Skeletal muscle cell (primary cell): ENCODE results near the gene JAG2.

Experiments used
- DNase-seq: peaks from one replicate; pipeline ENCODE4 v3.0.0-alpha.2; 2010; ENCODE audit warnings: low read depth
- H3K4me3 ChIP-seq: 2 replicates; pipeline ENCODE4 v1.5.1; 2011; ENCODE audit warnings: low read depth, mild to moderate bottlenecking, control low read depth, low read length, moderate library complexity

The JAG2 gene

DNA sequence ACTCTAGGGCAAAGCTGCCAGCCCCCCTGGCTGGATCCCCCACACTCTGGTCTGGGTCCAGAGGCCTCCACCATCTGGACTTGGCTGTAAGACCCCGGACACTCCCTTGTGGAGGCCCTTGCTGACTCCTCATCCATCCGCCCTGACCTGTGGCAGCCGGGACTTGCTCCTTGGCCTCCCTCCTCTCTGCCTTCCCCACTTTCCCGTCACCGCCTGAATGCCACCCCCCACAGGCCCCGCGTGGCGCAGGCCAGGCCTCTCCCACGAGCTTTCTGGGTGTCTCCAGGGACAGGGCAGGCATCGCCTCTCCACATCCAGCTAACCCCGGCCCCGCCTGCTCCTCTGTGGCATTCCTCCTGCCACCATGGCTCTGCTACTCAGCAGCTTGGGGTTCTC lies 14.1 kb downstream of the JAG2 start:
- DNase-seq = no peak
- H3K4me3 ChIP-seq = no peak overlapping the region

DNA sequence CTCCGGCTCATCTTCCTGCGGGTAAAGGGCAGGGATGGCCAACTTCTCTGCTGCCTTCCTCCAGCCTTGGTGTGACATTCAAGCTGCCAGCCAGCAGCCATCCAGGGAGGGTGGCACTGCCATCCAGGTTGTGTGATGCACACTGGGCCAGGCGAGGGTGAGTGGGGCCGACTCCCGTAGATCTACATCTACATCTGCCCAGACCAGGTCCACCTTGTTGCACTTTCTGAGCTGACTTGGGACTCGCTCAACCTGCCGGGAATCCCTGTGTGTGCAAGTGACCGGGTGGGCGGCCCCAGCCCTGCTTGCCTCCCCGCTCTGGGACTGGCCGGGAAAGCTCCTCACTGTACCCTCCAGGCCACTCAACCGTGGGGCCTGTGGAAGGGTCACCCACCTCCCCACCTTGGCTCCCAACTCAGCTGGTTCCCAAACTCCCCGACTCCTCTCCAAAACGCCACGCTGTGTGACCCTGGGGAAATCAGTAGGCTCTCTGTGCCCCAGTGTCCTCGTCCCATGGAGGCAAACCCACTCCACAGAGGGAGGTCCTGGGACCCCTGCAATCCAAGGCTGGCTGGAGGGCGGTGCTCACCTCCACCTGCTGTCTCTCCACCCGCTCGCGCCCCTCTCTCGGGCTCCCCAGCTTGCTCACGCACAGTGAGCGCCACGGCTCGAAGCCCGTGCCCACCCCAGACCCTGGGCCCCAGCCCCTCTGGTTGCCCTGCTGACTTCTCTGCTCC lies 14.7 kb downstream of the JAG2 start:
- H3K4me3 ChIP-seq = no peak overlapping the region
- no peak for DNase-seq

DNA sequence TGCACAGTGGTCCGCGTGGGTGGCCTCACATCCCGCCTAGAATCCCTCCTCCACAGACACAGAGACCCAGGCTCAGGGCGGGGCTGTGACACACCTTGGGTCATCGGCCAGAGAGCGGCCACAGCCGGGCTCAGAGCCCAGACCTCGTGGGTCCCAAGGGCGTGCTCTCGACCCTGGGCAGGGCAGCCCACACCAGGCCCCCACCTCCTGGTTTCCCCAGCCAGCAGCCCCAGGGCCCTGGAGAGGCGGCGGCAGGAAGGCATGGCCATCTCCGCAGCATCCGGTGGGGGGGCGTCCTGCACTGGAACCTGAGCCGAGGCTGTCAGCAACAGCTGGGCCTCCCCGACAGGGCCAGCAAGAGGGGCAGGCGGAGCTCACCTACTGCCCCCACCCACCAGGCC lies 15.2 kb downstream of the JAG2 start:
- no peak for DNase-seq
- H3K4me3 ChIP-seq = no peak overlapping the region

DNA sequence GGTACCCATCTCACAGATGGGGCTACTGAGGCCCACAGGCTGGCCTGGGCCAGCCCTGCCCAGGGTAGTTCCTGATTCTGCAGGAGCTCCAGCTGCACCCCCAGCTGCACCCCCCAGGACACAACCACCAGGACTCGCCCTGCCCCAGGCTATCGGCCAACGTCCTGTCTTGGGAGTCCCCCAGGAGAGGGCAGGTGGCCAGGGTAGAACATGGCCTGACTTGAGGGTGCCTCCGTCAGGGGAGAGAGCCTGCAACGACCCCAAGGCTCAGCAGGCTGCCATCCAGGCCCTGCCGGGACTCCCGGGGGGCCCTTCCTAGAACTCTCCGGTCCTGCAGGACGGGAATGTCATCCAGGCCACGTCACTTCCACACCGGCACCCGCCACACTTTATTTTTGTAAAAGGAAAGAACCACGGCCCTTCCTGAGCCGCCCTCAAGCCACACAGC lies 15.8 kb downstream of the JAG2 start:
- H3K4me3 ChIP-seq = no peak overlapping the region
- DNase-seq = no peak

DNA sequence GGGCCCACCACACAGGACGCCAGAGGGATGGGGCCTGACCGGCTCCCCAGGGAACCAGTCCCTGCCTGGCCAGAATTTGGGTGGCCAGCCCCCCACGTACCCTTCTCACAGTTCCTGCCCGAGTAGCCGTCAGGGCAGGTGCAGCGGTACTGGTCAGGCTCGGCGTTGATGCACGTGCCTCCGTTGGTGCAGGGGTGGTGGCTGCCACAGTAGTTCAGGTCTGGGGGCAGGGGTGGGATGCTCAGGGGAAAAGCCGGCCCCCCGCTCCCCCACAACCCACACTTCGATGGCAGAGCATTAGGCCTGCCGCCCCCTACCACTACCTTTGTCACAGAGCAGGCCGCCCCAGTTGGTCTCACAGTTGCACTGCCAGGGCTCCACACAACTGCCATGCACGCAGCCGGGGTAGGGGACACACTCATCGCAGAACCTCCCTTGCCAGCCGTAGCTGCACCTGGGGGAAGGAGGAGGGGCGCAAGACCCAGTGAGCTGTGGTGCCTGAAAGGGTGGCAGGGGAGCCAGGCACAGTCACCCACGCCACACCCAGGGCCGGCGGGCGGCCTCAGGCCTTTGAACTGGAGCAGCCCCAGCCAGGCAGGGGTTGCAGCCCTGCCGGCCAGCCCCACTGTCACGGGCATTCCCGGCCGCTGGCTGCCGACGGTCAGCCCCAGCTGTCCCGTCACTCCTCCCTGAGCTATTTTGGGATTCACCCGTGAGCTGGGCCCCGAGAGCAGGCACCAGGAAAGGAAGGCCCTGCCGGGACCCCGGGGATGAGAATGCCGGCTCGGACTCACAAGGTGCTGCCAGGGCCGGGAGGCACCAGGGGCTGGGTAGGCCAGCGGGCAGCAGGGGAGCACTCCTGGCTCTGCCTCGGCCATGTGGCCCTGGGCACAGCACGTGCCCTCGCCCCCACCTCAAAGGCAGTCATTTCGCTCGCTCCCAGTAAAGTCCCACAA lies 16.5 kb downstream of the JAG2 start:
- DNase-seq = no peak
- no peak overlapping the region for H3K4me3 ChIP-seq

DNA sequence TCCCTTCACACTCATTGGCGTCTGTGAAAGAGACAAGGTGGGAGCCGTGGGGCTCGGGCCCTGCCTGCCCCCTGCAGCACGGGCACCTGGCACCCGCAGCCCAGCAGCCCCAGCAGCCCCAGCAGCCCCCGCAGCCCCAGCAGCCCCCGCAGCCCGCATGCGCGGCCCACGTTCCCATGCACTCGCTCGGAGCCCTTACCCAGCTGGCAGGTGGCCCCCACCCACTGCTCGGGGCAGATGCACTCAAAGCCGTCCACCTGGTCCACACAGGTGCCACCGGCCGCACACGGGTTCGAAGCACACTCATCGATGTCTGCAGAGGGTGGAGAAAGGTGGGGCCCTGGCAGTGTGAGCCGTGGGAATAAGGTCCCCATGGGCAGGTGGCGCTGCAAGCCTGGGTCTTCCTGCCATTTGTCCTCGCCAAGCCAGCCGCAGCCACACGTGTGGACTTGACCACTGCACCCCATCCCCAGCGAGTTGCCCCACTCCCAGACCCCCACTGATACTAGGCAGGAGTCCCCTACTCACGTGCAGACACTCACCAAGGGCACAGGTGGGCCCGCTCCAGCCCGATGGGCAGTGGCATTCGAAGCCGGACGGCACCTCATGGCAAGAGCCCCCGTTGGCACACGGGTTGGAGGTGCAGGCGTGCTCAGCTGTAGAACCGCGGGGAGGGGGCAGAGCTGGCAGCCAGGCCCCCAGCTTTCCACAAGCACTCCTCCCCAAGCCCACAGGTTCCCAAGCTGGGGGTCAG lies 17.3 kb downstream of the JAG2 start:
- DNase-seq = no peak

DNA sequence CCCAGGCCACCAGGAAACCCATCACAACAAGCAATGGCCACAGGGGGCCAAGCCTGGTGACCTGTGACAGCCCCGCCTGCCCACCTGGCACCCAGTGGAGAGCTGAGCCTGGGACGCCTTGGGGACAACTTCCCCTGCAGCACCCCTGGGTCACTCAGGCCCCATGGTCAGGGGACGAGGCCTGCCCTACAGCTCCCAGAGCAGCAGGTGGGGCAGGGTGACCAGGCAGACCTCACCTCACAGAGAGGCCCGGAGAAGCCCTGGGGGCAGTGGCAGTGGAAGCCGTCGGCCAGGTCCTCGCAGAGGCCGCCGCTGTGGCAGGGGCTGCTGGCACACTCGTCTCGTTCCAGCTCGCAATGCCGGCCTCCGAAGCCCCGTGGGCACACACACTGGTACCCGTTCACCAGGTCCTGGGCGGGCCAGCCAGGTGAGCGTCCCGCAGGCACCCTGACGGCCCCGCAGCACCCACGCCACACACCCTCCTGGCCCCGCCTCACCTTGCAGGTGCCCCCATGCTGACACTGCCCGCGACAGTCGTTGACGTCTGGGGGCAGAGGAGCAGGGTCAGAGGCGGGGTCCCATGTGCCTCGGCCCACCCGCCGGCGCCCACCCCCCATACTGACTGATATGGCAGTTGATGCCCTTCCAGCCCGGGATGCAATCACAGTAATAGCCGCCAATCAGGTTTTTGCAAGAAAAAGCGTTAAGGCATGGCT lies 18.1 kb downstream of the JAG2 start:
- no peak overlapping the region for H3K4me3 ChIP-seq
- DNase-seq = no peak

More for the DNA sequence above, 17.3 kb downstream of the JAG2 start:
- no peak overlapping the region for H3K4me3 ChIP-seq

DNA sequence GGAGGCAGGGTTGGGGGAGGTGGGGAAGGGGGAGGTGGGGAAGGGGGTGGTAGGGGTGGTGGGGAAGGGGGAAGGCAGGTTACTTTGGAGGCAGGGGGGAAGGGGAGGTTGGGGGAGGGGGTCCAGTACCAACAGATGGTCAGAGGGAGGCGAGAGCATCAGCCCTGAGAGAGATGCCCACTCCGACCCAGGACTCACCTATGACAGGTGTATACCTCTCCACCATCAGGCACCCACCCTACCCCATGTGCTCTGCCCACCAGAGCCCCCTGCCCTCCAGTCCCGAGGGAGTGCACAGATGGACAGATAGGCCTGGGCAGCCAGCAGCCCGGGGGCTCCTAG lies 18.6 kb downstream of the JAG2 start:
- no peak for DNase-seq
- no peak overlapping the region for H3K4me3 ChIP-seq

DNA sequence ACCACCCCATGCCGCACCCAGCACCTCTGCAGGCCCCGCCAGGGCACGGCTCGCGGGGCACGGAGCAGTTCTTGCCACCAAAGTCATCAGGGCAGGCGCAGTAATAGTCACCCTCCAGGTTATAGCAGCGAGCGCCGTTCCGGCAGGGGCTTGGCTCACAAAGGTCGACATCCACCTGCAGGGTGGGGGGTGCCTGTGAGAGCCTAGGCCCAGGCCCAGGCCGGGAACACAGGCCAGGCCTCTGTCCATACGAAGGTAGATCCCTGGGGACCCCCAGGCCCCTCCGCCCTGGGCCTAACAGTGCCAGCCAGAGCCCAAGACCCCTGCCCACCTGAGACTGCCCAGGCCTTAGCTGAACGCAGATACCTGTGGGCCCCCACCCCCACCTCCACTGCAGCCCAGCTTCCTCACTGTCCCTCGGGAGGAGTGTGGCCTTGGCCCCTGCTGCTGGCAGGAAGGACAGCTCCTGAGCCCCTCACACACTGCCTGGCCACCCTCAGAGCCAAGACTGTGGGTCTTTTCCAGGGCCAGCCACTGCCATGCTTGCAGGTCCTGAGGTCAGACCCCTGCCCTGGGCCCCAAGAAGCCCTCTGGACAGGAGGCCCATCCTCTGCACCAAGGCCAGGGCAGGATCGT lies 19.3 kb downstream of the JAG2 start:
- H3K4me3 ChIP-seq = no peak overlapping the region
- DNase-seq = no peak

DNA sequence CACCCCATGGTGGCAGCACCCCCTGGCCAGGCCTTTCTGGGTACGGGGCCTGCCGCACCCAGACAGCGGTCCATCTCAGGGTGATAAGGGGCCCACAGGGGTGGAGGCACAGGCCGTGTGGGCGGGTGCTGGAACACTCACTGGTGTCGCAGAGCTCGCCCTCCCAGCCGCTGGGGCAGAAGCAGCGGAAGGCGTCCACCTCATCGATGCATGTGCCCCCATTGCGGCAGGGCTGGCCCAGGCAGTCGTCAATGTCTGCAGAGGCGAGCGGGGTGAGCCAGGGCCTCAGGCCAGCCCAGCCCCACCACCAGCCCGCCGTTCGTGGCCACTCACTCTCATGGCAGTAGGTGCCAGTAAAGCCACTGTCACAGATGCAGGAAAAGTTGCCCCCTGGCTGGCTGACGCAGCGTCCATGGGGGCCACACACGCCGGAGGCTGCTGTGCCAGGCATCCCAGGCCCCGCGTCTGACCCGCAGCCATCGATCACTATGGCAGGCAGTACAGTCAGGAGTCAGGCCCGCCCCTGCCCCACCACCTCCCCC lies 19.9 kb downstream of the JAG2 start:
- no peak for DNase-seq
- no peak overlapping the region for H3K4me3 ChIP-seq

DNA sequence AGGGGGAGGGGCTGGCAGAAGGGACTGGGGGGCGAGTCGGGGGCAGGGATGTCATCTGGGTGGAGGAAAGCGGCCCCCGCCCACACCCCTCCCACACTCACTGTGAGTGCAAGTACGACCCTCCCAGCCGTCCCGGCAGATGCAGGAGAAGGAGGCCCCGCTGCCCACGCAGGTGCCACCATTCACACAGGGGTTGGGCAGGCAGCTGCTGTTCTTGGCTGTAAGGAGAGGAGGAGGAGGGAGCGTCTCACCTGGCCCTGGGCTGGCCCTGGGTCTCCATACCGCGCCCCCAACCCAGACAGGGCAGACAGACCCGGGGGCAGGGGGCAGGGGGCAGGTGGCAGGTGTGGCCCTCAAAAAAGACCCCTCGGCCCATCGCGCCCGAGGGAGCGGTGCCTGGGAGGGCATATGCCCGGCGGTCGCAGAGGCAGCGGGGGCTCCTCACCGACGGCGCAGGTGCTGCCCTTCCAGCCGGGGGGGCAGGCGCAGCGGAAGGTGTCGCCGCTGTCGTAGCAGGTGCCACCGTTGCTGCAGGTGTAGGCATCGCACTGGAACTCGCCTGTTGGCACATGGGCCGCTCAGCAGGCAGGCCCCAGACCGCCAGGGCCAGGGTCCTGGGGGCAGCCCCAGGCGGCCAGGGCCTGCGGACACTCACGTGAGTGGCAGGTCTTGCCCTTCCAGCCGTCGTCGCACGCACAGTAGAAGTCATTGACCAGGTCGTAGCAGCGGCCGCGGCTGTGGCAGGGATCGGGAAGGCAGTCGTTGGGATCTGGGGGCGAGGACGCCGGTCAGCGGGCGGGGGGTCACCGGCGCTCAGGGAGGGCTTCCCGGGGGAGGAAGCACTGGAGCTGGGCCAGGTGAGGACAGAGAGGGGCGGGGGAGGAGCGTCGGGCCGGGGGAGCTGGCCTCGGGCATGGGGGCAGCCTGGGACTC lies 20.6 kb downstream of the JAG2 start:
- DNase-seq = no peak
- H3K4me3 ChIP-seq = no peak overlapping the region

DNA sequence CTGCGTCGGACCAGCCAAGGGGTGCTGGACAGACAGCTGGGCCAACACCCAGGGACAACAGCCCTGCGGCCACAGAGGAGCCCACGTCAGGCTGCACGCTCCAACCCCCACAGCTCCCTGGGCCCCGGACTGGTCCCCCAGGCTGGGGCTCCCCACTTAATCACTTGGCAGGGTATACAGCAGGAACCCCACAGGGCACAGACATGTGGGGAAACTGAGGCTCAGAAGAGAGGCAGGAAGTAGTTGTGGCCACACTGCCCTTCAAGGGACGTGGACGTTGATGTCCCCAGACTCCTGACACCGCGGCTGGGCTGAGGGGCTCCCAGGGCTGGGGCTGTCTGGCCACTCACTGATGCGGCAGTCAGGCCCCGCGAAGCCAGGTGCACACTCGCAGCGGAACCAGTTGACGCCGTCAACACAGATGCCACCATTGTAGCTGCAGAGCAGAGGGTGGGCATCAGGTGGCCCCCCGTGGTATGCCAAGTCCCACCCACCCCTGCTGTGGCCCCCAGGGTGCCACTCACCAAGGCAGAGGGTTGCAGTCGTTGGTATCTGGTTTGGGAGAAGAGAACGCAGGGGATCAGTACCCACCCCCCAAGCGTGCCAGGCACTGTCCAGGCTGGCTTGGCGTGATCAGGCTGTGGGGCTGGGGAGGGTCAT lies 21.5 kb downstream of the JAG2 start:
- no peak for DNase-seq
- H3K4me3 ChIP-seq = no peak overlapping the region

DNA sequence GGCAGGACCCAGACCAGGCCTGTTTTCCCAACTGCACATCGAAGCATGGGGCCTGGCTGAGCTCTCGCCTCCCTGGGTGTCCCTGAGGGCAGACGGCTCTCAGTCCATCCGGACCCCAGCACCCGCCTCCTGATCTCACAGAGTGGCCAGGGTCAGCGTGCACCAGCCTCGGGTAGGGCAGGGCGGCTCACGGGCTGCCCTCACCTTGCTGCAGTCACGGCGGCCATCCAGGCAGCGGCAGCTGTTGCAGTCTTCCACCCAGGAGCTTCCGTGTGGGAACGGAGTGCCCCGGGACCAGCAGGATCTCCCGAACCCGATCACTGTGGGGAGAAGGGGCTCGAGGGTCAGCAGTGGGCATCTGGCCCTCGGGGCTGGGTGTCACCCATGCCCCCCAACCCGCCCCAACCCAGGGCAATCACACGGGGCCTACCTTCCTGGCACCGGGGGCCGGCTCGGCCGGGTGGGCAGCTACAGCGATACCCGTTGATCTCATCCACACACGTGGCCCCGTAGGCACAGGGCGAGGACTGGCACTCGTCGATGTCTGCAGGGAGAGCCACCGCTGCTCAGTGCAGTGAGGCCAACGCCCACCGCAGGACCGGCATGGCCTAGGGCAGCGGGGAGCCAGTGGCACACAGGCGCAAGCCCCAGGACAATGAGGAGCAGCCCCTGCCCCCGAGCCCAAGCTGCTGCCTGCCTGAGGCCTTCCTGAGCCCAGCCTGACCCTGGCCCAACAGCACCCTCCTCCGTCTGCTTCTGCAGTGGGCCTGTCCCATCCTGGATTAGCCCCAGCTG lies 22.2 kb downstream of the JAG2 start:
- no peak for DNase-seq
- H3K4me3 ChIP-seq = no peak overlapping the region

DNA sequence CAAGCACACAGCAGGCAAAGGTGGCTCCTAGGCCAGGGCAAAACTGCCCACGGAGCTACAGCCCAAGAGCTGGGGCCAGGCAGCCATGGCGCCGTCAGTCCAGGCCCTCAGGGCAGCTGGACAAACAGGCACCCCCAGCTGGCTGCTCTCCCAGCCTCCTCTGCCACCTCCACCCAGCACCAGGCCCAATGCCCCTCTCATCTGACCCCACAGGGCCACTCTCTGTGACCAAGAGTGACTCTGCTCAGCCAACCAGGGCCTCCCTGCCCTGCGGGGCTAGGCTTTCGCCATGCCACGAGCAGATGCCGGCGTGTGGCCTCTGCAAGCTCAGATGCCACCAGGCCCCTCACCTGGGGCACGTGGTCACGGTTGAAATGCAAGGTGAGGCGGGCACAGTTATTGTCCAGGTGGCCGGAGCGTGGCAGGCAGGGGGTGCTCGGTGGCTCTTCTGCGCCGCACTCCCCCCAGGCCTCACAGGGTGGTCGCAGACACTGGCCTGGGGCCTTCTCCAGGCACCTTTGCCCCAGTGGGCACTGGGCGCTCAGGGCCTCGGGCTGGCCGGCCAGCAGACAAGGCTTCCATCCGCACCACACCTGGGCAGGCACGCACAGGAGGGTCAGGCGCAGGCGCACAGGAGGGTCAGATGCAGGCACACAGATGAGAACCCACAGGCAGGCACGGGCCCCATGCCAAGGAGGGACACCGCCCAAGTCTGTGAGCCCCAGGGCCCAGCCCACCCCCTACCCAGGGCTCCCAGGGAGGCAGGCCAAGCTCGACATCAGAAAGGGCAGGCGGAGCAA lies 23.0 kb downstream of the JAG2 start:
- no peak overlapping the region for H3K4me3 ChIP-seq
- no peak for DNase-seq

DNA sequence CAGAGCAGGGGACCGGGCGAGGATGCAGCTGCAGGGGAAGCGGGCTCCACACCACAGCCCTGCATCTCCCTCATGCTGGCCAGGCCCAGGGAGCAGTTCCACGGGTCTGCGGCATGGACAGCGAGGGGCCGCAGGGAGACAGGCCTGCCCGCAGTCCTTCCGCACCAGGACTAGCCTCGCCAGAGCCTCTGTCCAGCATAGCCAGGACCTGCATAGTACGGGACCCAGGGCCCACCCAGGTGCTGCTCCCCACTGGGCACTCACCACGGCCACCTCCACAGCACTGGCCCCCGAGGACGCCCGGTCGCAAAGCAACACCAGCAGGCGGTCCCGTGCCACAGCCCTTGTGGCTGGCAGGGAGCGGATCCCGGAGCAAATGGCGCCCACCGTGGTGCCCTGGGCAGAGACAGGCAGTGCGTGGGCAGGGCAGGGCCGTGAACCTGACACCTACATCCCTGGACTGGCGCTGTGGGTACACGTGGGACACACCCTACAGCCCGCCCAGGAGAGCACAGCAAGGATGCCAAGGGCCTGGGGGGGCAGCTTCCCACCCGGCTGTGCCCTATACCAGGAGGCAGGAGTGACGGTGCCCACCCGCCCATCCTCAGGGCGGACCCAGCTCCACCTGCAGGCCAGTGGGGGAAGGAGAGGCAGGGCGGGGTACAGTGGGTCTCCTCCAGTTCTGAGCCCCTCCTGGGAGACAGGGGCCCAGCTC lies 23.8 kb downstream of the JAG2 start:
- DNase-seq = no peak
- H3K4me3 ChIP-seq = no peak overlapping the region
